Keratinocyte (primary cell): Measurements from ENCODE around the gene FAM53B. TPM values are rescaled to one million over a fixed set of nuclear protein-coding genes. Genes with fewer than 3 reads are reported as not detected.

Experiments used
- DNase-seq: peaks from one replicate; pipeline ENCODE4 v3.0.0-alpha.2; 2011; ENCODE audit warnings: low read depth, missing footprints, low spot score
- FAIRE-seq: peaks from 2 replicates; lab custom pipeline; 2011; peaks lifted over from hg19 to GRCh38; lab: Jason Lieb, UNC
- H2AFZ ChIP-seq: 2 replicates; pipeline ENCODE4 v1.6.0; 2012; ENCODE audit warnings: low read length, control low read depth, inconsistent platforms; ENCODE audit not compliant: control insufficient read depth
- H3K27ac ChIP-seq: 2 replicates; pipeline ENCODE4 v1.5.1; 2011; ENCODE audit warnings: low read length; ENCODE audit not compliant: control insufficient read depth, insufficient read depth
- H3K27me3 ChIP-seq: 3 replicates; pipeline ENCODE4 v1.6.0; 2011; ENCODE audit warnings: low read length; ENCODE audit not compliant: control insufficient read depth, insufficient read depth; ENCODE audit errors: extremely low read depth
- H3K36me3 ChIP-seq, 2 experiments: 2 replicates in 1 of 2; 3 replicates in 1 of 2; pipeline ENCODE4 v1.5.1; 2011; ENCODE audit warnings: low read length in 2 of 2, mild to moderate bottlenecking in 1 of 2; ENCODE audit not compliant: control insufficient read depth in 2 of 2, insufficient read depth in 2 of 2; ENCODE audit errors: extremely low read depth in 1 of 2
- H3K4me1 ChIP-seq: 3 replicates; pipeline ENCODE4 v1.5.1; 2011; ENCODE audit warnings: low read length; ENCODE audit not compliant: control insufficient read depth, insufficient read depth; ENCODE audit errors: extremely low read depth
- H3K4me2 ChIP-seq: 3 replicates; pipeline ENCODE4 v1.6.0; 2011; ENCODE audit warnings: low read depth, low read length; ENCODE audit not compliant: control insufficient read depth, insufficient read depth; ENCODE audit errors: extremely low read depth
- H3K4me3 ChIP-seq, 3 experiments: fragments of 200-600 bp in 1 of 3; sonication (generic) in 1 of 3; 2 replicates in 2 of 3; 3 replicates in 1 of 3; pipeline ENCODE4 v1.5.1; 2011 to 2016; ENCODE audit warnings: low read length in 3 of 3, mild to moderate bottlenecking in 3 of 3, control low read depth in 2 of 3, inconsistent platforms in 1 of 3, low read depth in 1 of 3, mixed read lengths in 1 of 3, mixed run types in 1 of 3, moderate library complexity in 1 of 3; ENCODE audit not compliant: control insufficient read depth in 2 of 3, insufficient read depth in 2 of 3; ENCODE audit errors: extremely low read depth in 1 of 3
- H3K79me2 ChIP-seq: 2 replicates; pipeline ENCODE4 v1.6.0; 2012; ENCODE audit warnings: low read length; ENCODE audit not compliant: control insufficient read depth, insufficient read depth
- H3K9ac ChIP-seq: 3 replicates; pipeline ENCODE4 v1.6.0; 2011; ENCODE audit warnings: low read length; ENCODE audit not compliant: control insufficient read depth, insufficient read depth; ENCODE audit errors: extremely low read depth
- H3K9me1 ChIP-seq: 3 replicates; pipeline ENCODE4 v1.6.0; 2011; ENCODE audit warnings: low read length; ENCODE audit not compliant: control insufficient read depth, insufficient read depth; ENCODE audit errors: extremely low read depth
- H3K9me3 ChIP-seq: 2 replicates; pipeline ENCODE4 v1.5.1; 2012; ENCODE audit warnings: low read depth, low read length; ENCODE audit not compliant: control insufficient read depth
- H4K20me1 ChIP-seq: 3 replicates; pipeline ENCODE4 v1.6.0; 2011; ENCODE audit warnings: low read length; ENCODE audit not compliant: control insufficient read depth, insufficient read depth; ENCODE audit errors: extremely low read depth
- CTCF ChIP-seq, 3 experiments: IDR thresholded peaks in 1 of 3; conservative IDR thresholded peaks in 1 of 3; optimal IDR thresholded peaks in 1 of 3; 2 replicates in 2 of 3; 3 replicates in 1 of 3; pipeline versions ENCODE3 to v1.5.1; 2011; ENCODE audit warnings: low read length in 3 of 3, mild to moderate bottlenecking in 3 of 3, moderate library complexity in 2 of 3, control low read depth in 1 of 3, inconsistent platforms in 1 of 3; ENCODE audit not compliant: insufficient read depth in 2 of 3; ENCODE audit errors: extremely low read depth in 1 of 3
- EZH2 ChIP-seq: IDR thresholded peaks from one replicate; pipeline ENCODE4 v1.6.1; 2012; ENCODE audit warnings: inconsistent platforms, mild to moderate bottlenecking, low read length, moderate library complexity
- dilution Hi-C: fragments of 300-500 bp; cut with MboI; formaldehyde crosslinking; loops from one replicate; pipeline ENCODE4 v1.7.0; 2020; ENCODE audit warnings: low sequenced_read_pairs; ENCODE audit not compliant: extremely low pct_ligation_motif_present
- polyA plus RNA-seq, 5 experiments: library from polyadenylated mRNA; depleted of rRNA in 3 of 5; stranded (reverse) in 3 of 5; stranded (forward) in 1 of 5; unstranded in 1 of 5; fragments of >200 nt; gene quantifications; 1 replicate in 1 of 5; 2 replicates in 3 of 5; 3 replicates in 1 of 5; pipeline versions ENCODE4 v1.2.1 to v1.2.3, GENCODE V29; 2011 to 2012; ENCODE audit warnings: missing spikeins in 2 of 5, low read depth in 1 of 5, low replicate concordance in 1 of 5

The FAM53B gene
- polyA plus RNA-seq, 1 donor (not counting 4 experiments of a cell fraction or from before 2014, with no cell fraction given): 8.6 TPM

- H3K4me2 ChIP-seq: no peak overlapping the region
- dilution Hi-C loops: no loop called here
- no peaks in the 10 kb centered on the region for H3K9me3 ChIP-seq
- H3K36me3 ChIP-seq: peaks cover 19 to 36% of the 10 kb centered on the region in 2 experiments
- DNase-seq: no peak
- no peaks in the 10 kb centered on the region for H3K9me1 ChIP-seq
- H3K9ac ChIP-seq: no peak overlapping the region
- TF ChIP-seq CTCF (optimal IDR thresholded peaks at IDR 0.05 in 1 of 3, IDR thresholded peaks at IDR 0.05 in 1 of 3, conservative IDR thresholded peaks at IDR 0.05 in 1 of 3; ENCODE audit: extremely low read depth in 1 of 3, insufficient read depth in 2 of 3, low read length in 3 of 3) (no peak), EZH2 (no peak)
- no peak overlapping the region for H3K4me3 ChIP-seq
- peaks cover 7% of the 10 kb centered on the region for H3K4me1 ChIP-seq
- peaks cover 10% of the 10 kb centered on the region for H3K79me2 ChIP-seq
- no peak overlapping the region for H3K27ac ChIP-seq
- no peaks in the 10 kb centered on the region for H4K20me1 ChIP-seq
- no peak for FAIRE-seq
- no peaks in the 10 kb centered on the region for H3K27me3 ChIP-seq
- no peak overlapping the region for H2AFZ ChIP-seq
Observed at GRCh38 chr10:124704428-124705380, 39.5 kb downstream of the FAM53B start.

- Histone ChIP-seq H4K20me1 (no peaks in the 10 kb centered on the region), H3K36me3 (peaks cover 19 to 36% of the 10 kb centered on the region in 2 experiments), H3K27me3 (no peaks in the 10 kb centered on the region), H3K9me3 (no peaks in the 10 kb centered on the region), H3K9me1 (no peaks in the 10 kb centered on the region), H2AFZ (no peak overlapping the region), H3K9ac (no peak overlapping the region), H3K4me1 (peaks cover 3% of the 10 kb centered on the region), H3K79me2 (peaks cover 5% of the 10 kb centered on the region), H3K4me3 (no peak overlapping the region), H3K4me2 (no peak overlapping the region), H3K27ac (no peak overlapping the region)
- no peak for DNase-seq
- dilution Hi-C loops: no loop called here
- no peak for FAIRE-seq
- TF ChIP-seq EZH2 (no peak), CTCF (optimal IDR thresholded peaks at IDR 0.05 in 1 of 3, IDR thresholded peaks at IDR 0.05 in 1 of 3, conservative IDR thresholded peaks at IDR 0.05 in 1 of 3; ENCODE audit: extremely low read depth in 1 of 3, insufficient read depth in 2 of 3, low read length in 3 of 3) (no peak)
Observed at GRCh38 chr10:124703778-124704427, 40.3 kb downstream of the FAM53B start.
